NCI-H187 treated with DMSO at 0.1 percent for 48 hours (cell line): ENCODE data around the gene ZNF22.
A peak's percentile ranks its signal among the peaks of the same experiment; 100 is the strongest.
"Not testable (repeated sequence)": the region's sequence is repeated elsewhere in the genome, so short reads cannot be mapped to it uniquely, and the experiment has no call there.

Experiments
- DNase-seq: peaks from one replicate; lab custom pipeline; 2025; lab: John Stamatoyannopoulos, UW

Gene ZNF22

DNA sequence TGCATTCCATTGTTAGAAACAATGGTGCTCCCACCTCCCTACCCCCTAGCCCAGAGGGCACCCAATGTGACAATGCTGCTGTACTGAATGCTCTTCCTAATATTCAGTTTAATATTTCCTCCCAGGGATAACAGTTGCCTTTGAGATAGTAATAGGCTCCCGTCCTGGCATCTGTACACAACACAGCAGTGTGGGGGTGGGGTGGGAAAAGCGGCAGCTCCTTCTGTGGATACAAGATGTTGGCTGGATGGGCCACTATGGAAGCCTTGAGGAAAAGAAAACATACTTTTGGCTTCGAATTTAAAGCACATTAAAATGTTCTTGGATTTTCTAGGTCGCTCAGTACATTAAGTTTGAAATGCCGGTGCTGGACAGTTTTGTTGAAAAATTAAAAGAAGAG is 9.2 kb upstream of the ZNF22 start:
- no peak for DNase-seq

DNA sequence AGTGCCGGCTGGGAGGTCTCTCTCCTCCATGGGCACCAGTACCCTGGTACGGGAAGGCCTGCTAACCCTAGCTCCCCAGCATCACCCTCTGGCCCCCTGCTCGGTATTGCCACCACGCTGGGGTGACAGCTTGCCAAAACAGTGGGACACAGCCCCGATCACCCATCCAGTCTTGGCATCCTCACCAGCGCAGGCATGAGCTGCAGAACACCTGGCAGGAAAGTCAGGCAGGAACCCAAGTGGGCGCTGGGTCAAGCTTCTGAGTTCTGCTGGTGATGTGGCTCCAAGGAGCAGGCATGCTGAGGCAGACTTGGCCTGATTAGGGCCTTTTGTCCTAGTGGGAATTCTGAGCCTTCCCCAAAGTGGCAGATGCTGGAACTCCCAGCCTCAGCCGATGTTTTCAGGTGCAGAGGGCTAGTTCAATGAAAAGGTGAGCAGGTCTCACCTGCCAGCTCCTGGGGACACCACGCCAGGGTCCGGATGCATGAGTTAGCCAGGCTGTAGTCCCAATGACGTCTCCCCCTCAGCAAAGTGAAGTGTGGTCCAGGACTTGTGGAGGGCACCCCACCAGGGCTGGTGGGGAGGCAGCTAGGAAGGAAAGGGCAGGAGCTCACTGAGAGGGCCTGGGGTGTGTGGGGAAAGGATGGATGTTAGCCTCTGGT is 8.5 kb upstream of the ZNF22 start:
- DNase-seq, result no peak

DNA sequence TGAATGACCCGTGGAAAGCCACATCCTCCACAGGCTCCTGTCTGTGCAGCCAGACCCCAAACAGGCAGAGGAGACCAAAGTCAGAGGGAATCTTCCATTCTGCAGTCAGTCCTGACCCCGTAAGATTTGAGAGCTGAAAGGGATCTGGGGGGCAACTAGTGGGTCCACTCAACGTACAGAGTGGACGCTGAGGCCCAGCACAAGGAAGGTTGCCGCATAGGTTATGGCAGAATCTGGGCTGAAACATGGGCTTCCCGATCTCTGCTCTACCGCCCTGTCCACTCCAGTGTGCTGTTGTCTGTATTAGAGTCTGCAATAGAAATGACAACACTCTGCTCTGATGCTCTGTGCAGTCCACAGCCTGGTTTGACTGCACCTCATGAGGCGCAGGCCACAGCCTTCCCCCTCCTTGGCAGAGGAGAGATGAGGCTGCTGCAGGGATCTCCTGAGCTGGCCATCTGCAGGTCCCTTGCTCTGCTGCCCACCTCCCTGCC is 7.9 kb upstream of the ZNF22 start:
- DNase-seq, result no peak

GRCh38 chr10:44993226-44993921 is 7.3 kb upstream of the ZNF22 start:
- DNase-seq, result no peak

- DNase-seq, result no peak
These were observed 6.6 kb upstream of the ZNF22 start for GRCh38 chr10:44993922-44994751.

DNA sequence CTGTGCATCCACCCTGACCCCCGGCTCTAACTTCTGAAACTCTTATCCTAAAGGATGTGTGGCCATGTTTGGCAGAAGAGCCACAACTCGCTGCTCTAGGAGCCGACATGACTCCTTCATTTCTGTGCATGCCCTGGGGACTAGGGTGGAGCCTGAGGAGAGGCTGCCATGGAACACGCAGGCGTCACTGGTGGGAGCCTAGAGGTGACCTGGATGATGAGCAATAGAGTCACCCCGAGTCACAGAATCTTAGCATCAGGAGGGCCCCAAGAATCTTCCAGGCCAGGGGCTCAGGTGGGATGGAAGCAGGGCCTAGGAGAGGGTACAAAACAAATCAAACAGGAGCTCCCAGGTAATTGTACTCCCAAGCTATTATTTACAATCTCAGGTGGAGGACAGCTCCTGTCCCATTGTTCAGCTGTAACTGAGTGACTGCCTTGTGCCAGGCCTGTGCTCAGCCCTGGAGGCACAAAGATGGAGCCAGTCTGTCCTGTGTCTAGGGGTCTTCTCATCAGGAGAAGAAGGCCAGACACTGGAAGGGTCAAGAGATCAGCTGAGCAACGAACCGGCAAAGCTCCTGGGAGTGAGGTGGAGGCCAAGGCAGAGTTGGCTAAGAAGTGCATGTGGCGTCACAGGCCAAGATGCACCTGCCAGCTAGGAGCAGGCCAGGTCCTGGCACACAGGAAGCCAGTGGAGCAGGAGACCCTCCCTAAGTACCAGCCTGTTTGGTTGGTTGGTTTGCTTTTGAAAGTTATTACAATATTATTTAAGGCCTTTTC is 5.8 kb upstream of the ZNF22 start:
- DNase-seq, result no peak

DNA sequence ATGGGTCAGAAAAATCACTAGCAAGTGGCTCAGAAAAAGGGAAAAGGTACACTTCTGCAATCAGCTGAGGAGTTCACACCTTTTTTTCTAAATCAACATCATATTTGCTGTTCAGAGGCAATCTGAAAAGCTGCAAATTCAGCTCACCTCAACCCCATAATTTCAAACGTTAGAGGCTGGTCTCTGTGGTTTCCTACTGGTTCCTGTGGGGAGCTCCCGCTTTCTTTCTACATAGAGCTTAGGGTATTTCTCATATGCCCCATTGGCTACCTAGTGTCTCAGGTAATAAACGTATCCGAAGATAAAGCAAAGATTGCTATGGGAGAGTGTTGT is 5.2 kb upstream of the ZNF22 start:
- DNase-seq, result no peak

DNA sequence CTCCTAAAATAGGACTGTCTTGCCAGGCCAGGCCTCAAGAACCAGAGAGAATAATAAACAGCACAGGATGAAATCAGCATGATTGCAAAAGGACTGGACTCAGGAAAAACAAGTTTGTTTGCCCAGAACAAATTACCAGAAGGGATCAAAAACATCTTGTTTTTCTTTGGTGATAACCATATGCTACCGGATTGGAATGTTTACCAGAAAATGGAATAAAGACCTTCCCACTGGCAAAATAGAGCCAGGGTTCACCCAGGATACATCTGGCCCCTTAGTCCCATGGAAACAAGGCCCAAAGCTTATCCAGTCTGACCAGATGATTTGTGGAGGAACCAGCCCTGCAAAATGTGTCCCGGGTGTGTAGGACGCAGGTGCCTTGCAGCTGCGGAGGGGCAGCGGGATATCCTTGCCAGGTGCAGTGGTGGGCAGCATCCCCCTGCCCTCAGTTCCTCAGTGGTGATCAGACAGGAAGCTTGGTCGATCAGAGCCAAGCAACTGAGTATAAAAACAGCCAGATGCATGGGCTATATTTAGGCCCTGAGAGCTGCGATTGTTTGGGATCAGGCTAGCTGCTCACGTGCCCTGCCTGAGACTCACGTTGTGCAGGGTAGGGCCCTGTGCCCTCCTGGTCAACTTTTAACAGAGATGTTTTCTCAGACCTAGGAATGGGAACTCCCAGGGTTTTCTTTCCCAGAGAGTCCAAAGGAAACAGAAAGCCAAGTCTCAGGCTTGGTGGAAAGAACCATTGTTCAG is 4.6 kb upstream of the ZNF22 start:
- no peak for DNase-seq

GRCh38 chr10:44997105-44997748 is 3.5 kb upstream of the ZNF22 start:
- DNase-seq, result no peak

DNA sequence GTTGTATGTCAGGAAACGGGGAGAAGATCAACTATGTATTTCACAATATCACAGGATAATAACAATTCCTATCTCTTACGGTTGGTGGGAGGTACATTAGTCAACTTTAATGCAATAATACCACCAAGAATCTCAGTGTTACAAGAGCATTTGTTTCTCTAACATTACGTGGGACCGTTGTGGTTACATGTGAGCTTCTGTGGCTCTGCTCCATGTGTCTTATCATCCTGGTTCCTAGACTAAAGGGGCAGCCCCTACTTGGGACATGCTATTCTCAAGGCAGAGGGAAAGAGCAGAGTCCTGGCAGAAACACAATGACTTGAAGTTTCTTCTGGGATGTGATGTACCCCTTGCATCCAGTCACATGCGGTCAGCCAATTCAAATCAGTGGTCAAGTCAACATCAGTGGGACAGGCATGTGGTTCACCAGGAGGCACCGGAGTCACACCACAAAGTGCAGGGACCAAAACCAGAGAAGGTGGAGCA is 2.5 kb upstream of the ZNF22 start:
- no peak for DNase-seq

DNA sequence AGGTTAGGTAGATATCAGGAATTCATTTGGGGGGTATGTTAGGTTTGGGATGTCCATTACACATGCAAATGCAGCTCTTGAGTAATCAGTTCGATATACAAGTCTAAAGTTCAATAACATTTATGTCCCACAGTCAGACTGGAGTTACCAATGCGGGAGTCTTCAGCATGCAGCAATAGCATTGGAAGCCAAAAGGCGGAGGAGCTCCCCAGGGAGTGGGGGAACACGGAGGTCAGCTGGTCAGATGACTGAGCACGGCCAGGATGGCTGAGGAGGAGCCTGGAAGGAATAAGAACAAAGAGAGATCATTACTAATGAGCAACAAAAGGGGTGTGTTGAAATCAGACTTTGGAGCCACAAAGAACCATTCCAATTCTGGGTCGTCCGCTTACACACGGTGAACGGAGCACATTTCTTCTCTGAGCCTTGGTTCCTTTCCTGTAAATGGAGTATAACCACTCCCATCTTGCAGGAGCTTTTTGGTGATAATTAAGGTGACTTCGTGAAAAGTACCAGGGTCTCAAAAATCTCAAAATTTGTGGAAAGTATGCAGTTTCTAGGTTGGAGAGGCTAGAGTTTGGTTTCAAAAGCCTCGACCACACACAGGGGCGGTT is 478 bp upstream of the ZNF22 start:
- DNase-seq, result no peak

- no peak for DNase-seq
These were observed 842 bp downstream of the ZNF22 start for GRCh38 chr10:45001381-45002148.

- DNase-seq, result no peak
These were observed 2.8 kb downstream of the ZNF22 start for GRCh38 chr10:45003432-45004000.

- no peak for DNase-seq
These were observed 3.9 kb downstream of the ZNF22 start for GRCh38 chr10:45004661-45005060.

GRCh38 chr10:45005284-45005683 is 4.6 kb downstream of the ZNF22 start:
- no peak for DNase-seq

GRCh38 chr10:45006276-45007030 is 5.7 kb downstream of the ZNF22 start:
- no peak for DNase-seq

DNA sequence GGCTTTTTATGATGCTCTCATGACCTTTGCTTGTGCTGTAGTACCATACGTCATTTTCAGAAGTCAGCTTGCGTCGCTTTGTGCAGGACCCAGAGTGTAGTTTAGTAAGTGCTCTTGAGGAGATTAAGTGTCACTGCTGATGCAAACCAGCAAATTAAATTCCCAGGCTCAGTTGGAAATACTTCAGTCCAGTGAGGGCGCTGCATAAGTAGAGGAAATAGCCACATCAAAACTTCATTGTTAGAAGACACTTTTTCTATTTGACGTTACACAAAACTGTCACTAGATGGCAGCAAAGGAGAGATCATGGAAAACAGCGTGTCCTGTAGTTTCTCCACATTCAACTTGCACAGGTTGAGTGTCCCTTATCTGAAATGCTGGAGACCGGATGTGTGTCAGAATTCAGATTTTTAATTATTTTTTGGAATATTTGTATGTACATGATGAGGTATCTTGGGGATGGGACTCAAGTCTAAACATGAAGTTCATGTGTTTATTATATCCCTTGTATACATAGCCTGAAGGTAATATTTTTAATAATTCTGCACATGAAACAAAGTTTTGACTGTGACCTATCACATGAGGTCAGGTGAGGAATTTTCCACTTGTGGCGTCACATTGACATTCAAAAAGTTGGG is 7.9 kb downstream of the ZNF22 start:
- DNase-seq, result peak; percentile 75

DNA sequence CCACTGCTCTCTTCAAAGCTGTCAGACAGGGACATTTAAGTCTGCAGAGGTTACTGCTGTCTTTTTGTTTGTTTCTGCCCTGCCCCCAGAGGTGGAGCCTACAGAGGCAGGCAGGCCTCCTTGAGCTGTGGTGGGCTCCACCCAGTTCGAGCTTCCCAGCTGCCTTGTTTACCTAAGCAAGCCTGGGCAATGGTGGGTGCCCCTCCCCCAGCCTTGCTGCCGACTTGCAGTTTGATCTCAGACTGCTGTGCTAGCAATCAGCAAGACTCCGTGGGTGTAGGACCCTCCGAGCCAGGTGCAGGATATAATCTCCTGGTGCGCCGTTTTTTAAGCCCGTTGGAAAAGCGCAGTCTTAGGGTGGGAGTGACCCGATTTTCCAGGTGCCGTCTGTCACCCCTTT is 13.8 kb downstream of the ZNF22 start:
- DNase-seq, result not testable (repeated sequence)
